Type B pancreatic cell (in vitro differentiated cells): ENCODE measurements around the gene DLK1. TPM values are rescaled to one million over a fixed set of nuclear protein-coding genes. Genes with fewer than 3 reads are reported as not detected.

Experiments used
- DNase-seq: peaks from one replicate; pipeline ENCODE4 v3.0.0; 2021; ENCODE audit warnings: mixed read lengths; ENCODE audit not compliant: unreplicated experiment; ENCODE audit errors: extremely low spot score
- H3K27ac Mint-ChIP-seq: 2 replicates; pipeline ENCODE4 v1.8.0; 2021; ENCODE audit warnings: mild to moderate bottlenecking, mixed read lengths
- H3K27me3 Mint-ChIP-seq: 2 replicates; pipeline ENCODE4 v1.8.0; 2021; ENCODE audit warnings: mixed read lengths
- H3K36me3 Mint-ChIP-seq: 2 replicates; pipeline ENCODE4 v1.8.0; 2021; ENCODE audit warnings: mixed read lengths
- H3K4me1 Mint-ChIP-seq: one replicate; pipeline ENCODE4 v1.8.0; 2021; ENCODE audit warnings: mixed read lengths; ENCODE audit not compliant: unreplicated experiment
- H3K4me3 Mint-ChIP-seq: 2 replicates; pipeline ENCODE4 v1.8.0; 2021; ENCODE audit warnings: mild to moderate bottlenecking, mixed read lengths
- H3K9me3 Mint-ChIP-seq: 2 replicates; pipeline ENCODE4 v1.8.0; 2021; ENCODE audit warnings: mixed read lengths
- long read RNA-seq: library from polyadenylated mRNA; unstranded; transcript quantifications from one replicate; pipeline ENCODE4 v2.0.0, GENCODE V29; 2020
- total RNA-seq: library from RNA; stranded (reverse); gene quantifications from 2 replicates; pipeline ENCODE4 v1.2.1, GENCODE V29; 2021; ENCODE audit warnings: low replicate concordance
- TF ChIP-seq, protein P1 (sequence below): fragments of 200-600 bp; sonication (generic); conservative IDR thresholded peaks from 2 replicates; pipeline ENCODE4 v1.5.0; 2021; ENCODE audit warnings: antibody characterized with exemption, mild to moderate bottlenecking

DLK1 gene
- total RNA-seq: 149 and 405 TPM in 2 replicates
- long read RNA-seq, full-length matches to known transcripts: 528 of 559 reads
- long read RNA-seq, partial matches to known transcripts: 26 of 559 reads
- long read RNA-seq, other reads (novel, unspliced or antisense): 5 of 559 reads

DNA sequence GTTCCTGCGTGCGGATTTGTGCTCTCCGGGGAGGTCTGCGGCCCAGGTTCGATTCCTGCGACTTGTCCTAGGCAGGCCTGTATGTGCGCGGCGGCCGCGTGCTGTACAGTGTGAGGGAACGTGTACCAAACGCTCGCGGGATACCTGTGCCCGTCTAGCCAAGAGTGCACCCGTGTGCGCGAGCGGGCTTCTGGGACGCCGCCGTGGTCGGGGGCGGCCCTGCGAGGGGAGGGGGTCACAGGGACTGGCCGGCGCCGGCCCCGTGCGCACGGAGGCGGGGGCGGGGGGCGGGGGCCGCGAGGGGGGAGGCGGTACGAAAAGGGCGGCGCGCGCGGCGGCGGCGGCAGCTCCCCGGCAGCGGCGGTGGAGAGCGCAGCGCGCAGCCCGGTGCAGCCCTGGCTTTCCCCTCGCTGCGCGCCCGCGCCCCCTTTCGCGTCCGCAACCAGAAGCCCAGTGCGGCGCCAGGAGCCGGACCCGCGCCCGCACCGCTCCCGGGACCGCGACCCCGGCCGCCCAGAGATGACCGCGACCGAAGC, at the start of gene DLK1:
Gene DLK1 (plus strand): TSS at position 343 of the 536 bp plus-strand sequence. CDS start 177 bp downstream, at position 520.
- H3K27me3 Mint-ChIP-seq: peaks cover 76% of the 10 kb centered on the region

DNA sequence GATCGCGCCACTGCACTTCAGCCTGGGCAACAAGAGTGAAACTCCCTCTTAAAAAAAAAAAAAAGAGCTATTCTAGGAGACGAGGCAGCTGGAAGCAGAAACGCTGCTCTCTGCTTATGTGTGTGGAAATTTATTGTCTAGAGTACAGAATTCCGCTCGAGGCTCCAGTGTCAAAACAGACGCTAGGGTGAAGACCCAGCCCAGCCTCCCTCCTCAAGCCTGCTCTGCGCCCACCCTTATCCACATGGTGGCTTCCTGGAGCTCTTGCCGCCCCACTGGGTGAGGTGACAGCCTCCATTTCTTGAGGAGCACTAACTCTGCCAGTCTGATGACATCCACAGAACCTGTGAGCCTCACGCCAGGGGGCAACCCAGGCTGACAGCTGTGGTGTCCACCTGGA, 49.5 kb upstream of the DLK1 start:
- no peaks in the 10 kb centered on the region for H3K36me3 Mint-ChIP-seq
- no peak for DNase-seq
- H3K27me3 Mint-ChIP-seq: peaks cover 29% of the 10 kb centered on the region
- H3K9me3 Mint-ChIP-seq: no peaks in the 10 kb centered on the region
- peaks cover 52% of the 10 kb centered on the region for H3K4me1 Mint-ChIP-seq
- H3K27ac Mint-ChIP-seq: no peak overlapping the region
- TF ChIP-seq, protein P1, sequence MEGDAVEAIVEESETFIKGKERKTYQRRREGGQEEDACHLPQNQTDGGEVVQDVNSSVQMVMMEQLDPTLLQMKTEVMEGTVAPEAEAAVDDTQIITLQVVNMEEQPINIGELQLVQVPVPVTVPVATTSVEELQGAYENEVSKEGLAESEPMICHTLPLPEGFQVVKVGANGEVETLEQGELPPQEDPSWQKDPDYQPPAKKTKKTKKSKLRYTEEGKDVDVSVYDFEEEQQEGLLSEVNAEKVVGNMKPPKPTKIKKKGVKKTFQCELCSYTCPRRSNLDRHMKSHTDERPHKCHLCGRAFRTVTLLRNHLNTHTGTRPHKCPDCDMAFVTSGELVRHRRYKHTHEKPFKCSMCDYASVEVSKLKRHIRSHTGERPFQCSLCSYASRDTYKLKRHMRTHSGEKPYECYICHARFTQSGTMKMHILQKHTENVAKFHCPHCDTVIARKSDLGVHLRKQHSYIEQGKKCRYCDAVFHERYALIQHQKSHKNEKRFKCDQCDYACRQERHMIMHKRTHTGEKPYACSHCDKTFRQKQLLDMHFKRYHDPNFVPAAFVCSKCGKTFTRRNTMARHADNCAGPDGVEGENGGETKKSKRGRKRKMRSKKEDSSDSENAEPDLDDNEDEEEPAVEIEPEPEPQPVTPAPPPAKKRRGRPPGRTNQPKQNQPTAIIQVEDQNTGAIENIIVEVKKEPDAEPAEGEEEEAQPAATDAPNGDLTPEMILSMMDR: no peak
- no peak overlapping the region for H3K4me3 Mint-ChIP-seq

More for the DNA sequence above, at the start of gene DLK1:
- H3K36me3 Mint-ChIP-seq: peaks cover 4% of the 10 kb centered on the region
- H3K4me1 Mint-ChIP-seq: peaks cover 24% of the 10 kb centered on the region
- peak within 1 kb of the TSS; percentile 80 for H3K4me3 Mint-ChIP-seq
- H3K27ac Mint-ChIP-seq: peak within 1 kb of the TSS; percentile 26
- H3K9me3 Mint-ChIP-seq: no peaks in the 10 kb centered on the region
- TF ChIP-seq, protein P1: no peak
- DNase-seq: no peak

DNA sequence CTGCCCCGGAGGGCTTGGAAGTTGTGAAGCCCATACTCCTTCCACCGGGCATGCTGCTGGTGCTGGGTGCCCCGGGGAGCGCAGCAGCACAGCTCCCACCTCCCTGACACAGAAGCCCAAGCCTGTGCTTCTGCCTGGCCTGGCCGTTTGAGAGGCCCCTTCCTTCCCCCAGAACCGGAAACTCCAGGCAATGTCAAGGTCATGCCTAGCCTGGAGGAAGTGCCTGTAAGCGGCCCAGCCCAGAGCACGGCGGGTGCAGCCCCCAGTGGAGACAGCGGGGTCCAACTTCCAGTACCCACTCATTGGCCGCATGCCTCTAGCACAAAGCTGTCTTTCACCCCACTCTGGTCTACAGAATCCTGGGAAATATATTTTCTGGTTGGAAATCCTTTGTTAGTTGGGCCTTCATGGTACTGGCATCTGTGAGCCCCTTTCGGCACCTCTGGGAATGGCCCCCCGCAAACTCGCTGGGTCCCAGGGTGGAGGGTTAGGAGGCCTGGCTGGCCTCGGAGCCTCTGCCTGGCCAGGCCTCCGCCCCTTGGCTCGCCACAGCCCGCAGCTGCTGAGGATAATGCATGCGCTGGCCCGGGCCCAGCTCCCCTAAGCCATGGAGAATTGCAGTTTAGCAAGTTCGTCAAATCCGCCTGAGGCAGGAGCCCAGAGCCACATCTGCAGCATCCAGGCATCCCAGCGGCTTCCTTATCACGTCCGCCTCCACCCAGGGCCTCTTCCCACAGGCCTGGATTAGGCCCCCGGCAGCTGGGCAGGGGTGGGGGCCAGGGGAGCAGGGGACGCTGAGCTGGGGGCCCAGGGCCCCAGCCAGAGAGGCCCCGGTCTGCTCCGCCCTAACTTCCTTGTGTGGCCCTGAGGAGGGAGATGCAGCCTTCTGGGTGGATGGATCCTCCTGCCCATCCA, 48.9 kb upstream of the DLK1 start:
- H3K9me3 Mint-ChIP-seq: no peaks in the 10 kb centered on the region
- peaks cover 49% of the 10 kb centered on the region for H3K4me1 Mint-ChIP-seq
- DNase-seq: no peak
- TF ChIP-seq, protein P1: no peak
- peaks cover 26% of the 10 kb centered on the region for H3K27me3 Mint-ChIP-seq
- no peak overlapping the region for H3K27ac Mint-ChIP-seq
- H3K4me3 Mint-ChIP-seq: no peak overlapping the region
- H3K36me3 Mint-ChIP-seq: no peaks in the 10 kb centered on the region

DNA sequence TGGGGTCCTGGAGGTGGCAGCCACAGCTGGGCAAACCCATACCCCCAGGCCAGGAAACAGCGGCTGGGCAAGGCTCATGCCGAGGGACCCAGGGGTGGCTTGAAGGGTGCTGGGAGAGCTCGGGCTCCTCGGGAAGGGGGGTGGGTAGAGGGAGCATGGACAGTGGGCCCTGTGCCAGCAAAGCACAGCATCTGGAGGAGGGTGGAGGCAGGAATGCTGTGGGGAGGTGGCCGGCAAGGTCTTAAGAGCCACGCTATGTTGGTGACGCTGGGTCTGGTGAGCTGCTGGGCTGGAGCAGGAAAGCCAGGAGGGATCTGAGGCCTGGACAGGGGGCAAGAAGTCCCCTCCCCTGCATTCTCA, 48.2 kb upstream of the DLK1 start:
- H3K27me3 Mint-ChIP-seq: peaks cover 22% of the 10 kb centered on the region
- no peak overlapping the region for H3K27ac Mint-ChIP-seq
- H3K36me3 Mint-ChIP-seq: no peaks in the 10 kb centered on the region
- DNase-seq: no peak
- H3K4me1 Mint-ChIP-seq: peaks cover 43% of the 10 kb centered on the region
- no peak overlapping the region for H3K4me3 Mint-ChIP-seq
- no peaks in the 10 kb centered on the region for H3K9me3 Mint-ChIP-seq
- TF ChIP-seq, protein P1: no peak

DNA sequence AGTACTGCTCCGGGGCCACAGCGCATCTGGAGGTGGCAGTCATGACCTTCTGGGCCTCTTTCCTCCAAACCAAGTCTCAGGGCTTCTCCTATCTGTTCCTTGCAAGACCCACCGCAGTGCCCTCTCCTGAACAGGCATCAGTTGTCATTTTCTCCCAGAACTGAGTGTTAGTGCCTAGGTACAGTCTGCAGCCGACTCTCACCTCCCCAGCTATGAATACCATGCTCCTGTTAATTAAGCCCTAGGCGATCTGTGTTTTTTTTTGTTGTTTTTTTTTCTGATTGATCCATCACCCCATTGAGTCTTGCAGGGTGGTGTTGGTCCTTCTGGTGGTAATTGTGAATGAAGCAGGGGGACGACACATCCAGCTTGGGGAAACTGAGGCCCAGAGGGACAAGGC, 47.5 kb upstream of the DLK1 start:
- Mint-ChIP-seq H3K4me1 (peaks cover 45% of the 10 kb centered on the region), H3K9me3 (no peaks in the 10 kb centered on the region), H3K27ac (peak overlapping the region; percentile 21), H3K4me3 (no peak overlapping the region), H3K36me3 (no peaks in the 10 kb centered on the region), H3K27me3 (peaks cover 15% of the 10 kb centered on the region)
- no peak for DNase-seq
- TF ChIP-seq, protein P1: no peak
